Tibial nerve (tissue), 3 donors: ENCODE data around the gene CARMIL1.
"Not testable (repeated sequence)": the region's sequence is repeated elsewhere in the genome, so short reads cannot be mapped to it uniquely, and the experiment has no call there.

Experiments
- CTCF ChIP-seq, 5 experiments: fragments of 200-600 bp in 3 of 5; fragments of 450-650 bp in 2 of 5; sonication (generic) in 3 of 5; IDR thresholded peaks; one replicate each; pipeline ENCODE4 v1.5.1; 2016 to 2019; ENCODE audit warnings: antibody characterized with exemption in 5 of 5, mild to moderate bottlenecking in 3 of 5, moderate library complexity in 2 of 5
- POLR2A ChIP-seq, 2 donors: fragments of 450-650 bp; IDR thresholded peaks; one replicate each; pipeline ENCODE4 v1.6.1; 2017; ENCODE audit warnings: antibody characterized with exemption in 2 of 2, mild to moderate bottlenecking in 2 of 2, moderate library complexity in 2 of 2

GRCh38 chr6:25444521-25444920, 165.3 kb downstream of the CARMIL1 start:
- TF ChIP-seq CTCF, POLR2A (IDR thresholded peaks at IDR 0.05): not testable (repeated sequence)
